K562 (cell line): ENCODE data around the gene XPNPEP1. TPM values are rescaled to one million over a fixed set of nuclear protein-coding genes. Genes with fewer than 3 reads are reported as not detected.
A peak's percentile ranks its signal among the peaks of the same experiment; 100 is the strongest.

ENCODE experiments used
- BMI1 ChIP-seq: fragments of 150-350 bp; IDR thresholded peaks from 2 replicates; pipeline ENCODE4 v1.6.1; 2014; ENCODE audit warnings: low read length
- CLOCK ChIP-seq: fragments of 250-450 bp; sonication (Bioruptor Pico); IDR thresholded peaks from 2 replicates; pipeline ENCODE4 v1.4.0; 2020; ENCODE audit warnings: mild to moderate bottlenecking, moderate library complexity, borderline replicate concordance
- FOXP1 ChIP-seq: sonication (generic); formaldehyde crosslinking; IDR thresholded peaks from 2 replicates; pipeline ENCODE4 v1.8.0; 2022; ENCODE audit warnings: mild to moderate bottlenecking, missing genetic modification reagents
- HDAC2 ChIP-seq: fragments of 450-650 bp; IDR thresholded peaks from 2 replicates; pipeline ENCODE4 v1.6.1; 2016; ENCODE audit warnings: mild to moderate bottlenecking
- HDAC6 ChIP-seq: IDR thresholded peaks from 2 replicates; pipeline ENCODE4 v1.6.1; 2012; ENCODE audit warnings: low read depth, mild to moderate bottlenecking, control low read depth, inconsistent platforms, low read length, moderate library complexity
- JUND ChIP-seq, 2 experiments: IDR thresholded peaks; 2 replicates in 1 of 2; 3 replicates in 1 of 2; pipeline ENCODE4 v1.6.1; 2011; ENCODE audit warnings: borderline replicate concordance in 2 of 2, low read depth in 2 of 2, low read length in 2 of 2, improper control_type of control experiment in 1 of 2, missing biosample characterization in 1 of 2, missing genetic modification characterization in 1 of 2, missing genetic modification reagents in 1 of 2
- KLF16 ChIP-seq: IDR thresholded peaks from 2 replicates; pipeline ENCODE4 v1.6.1; 2016; ENCODE audit warnings: antibody characterized with exemption
- MCM5 ChIP-seq: fragments of 450-650 bp; IDR thresholded peaks from 2 replicates; pipeline ENCODE4 v1.6.1; 2016; ENCODE audit warnings: low read depth
- MCM7 ChIP-seq, 2 experiments: fragments of 450-650 bp; IDR thresholded peaks; 2 replicates each; pipeline ENCODE4 v1.6.1; 2016 to 2018
- NFRKB ChIP-seq: fragments of 450-650 bp; IDR thresholded peaks from 2 replicates; pipeline ENCODE4 v1.6.1; 2016; ENCODE audit warnings: low read depth
- NFXL1 ChIP-seq: fragments of 450-650 bp; formaldehyde crosslinking; IDR thresholded peaks from 2 replicates; pipeline ENCODE4 v1.4.0; 2021; ENCODE audit warnings: mild to moderate bottlenecking
- POLR2A ChIP-seq: fragments of 450-650 bp; conservative IDR thresholded peaks from 2 replicates; pipeline ENCODE4 v1.6.1; 2016
- PTTG1 ChIP-seq: fragments of 450-650 bp; IDR thresholded peaks from 2 replicates; pipeline ENCODE4 v1.6.1; 2016; ENCODE audit warnings: low read depth, mild to moderate bottlenecking, missing genetic modification characterization, missing compliant biosample characterization
- PYGO2 ChIP-seq: fragments of 450-650 bp; IDR thresholded peaks from 2 replicates; pipeline ENCODE4 v1.6.1; 2016; ENCODE audit warnings: mild to moderate bottlenecking, missing genetic modification characterization, moderate library complexity, missing compliant biosample characterization
- TFE3 ChIP-seq: fragments of 450-650 bp; formaldehyde crosslinking; IDR thresholded peaks from 2 replicates; pipeline ENCODE4 v1.4.0; 2020; ENCODE audit warnings: mild to moderate bottlenecking, mixed read lengths
- ZC3H4 ChIP-seq: sonication (generic); formaldehyde crosslinking; IDR thresholded peaks from 2 replicates; pipeline ENCODE4 v1.9.0; 2021; ENCODE audit warnings: missing genetic modification reagents, borderline replicate concordance
- ZNF740 ChIP-seq, 3 experiments: fragments of 200-800 bp in 1 of 3; sonication (Bioruptor generic) in 1 of 3; sonication (generic) in 1 of 3; formaldehyde crosslinking in 1 of 3; IDR thresholded peaks; 2 replicates each; pipeline versions ENCODE4 v1.6.1 to v1.8.0; 2016 to 2022; ENCODE audit warnings: mild to moderate bottlenecking in 2 of 3, missing compliant biosample characterization in 2 of 3, missing genetic modification characterization in 2 of 3, missing genetic modification reagents in 1 of 3
- polyA plus RNA-seq, 8 experiments: library from polyadenylated mRNA; depleted of rRNA in 4 of 8; stranded (reverse) in 5 of 8; unstranded in 3 of 8; fragments of >200 nt; fragmentation: Nextera tagmentation in 2 of 8; fragmentation: Illumina TruSeq in 1 of 8; extraction: Ambion mirVana in 2 of 8; extraction: Trizol in 1 of 8; gene quantifications; 2 replicates each; pipeline versions ENCODE4 v1.2.1 to v1.2.3, GENCODE V29; 2011 to 2014; ENCODE audit warnings: inconsistent platforms in 1 of 8, missing spikeins in 1 of 8
- total RNA-seq, 7 experiments: library from RNA; depleted of rRNA in 6 of 7; stranded (reverse); fragments of >200 nt in 6 of 7; fragmentation: Illumina TruSeq in 2 of 7; extraction: Trizol in 2 of 7; gene quantifications; 2 replicates each; pipeline versions ENCODE4 v1.2.1 to v1.2.3, GENCODE V29; 2011 to 2021; ENCODE audit warnings: low replicate concordance in 1 of 7
- TF ChIP-seq, protein P1 (sequence below): fragments of 450-650 bp; formaldehyde crosslinking; IDR thresholded peaks from 2 replicates; pipeline ENCODE4 v1.4.0; 2020; ENCODE audit warnings: mild to moderate bottlenecking, moderate library complexity

Gene XPNPEP1
- total and polyA plus RNA-seq, 9 of the 15 experiments (the other 6 are each of a cell fraction or from before 2014, with no cell fraction given): 24.2 to 93.5 (median 40.1) TPM

DNA sequence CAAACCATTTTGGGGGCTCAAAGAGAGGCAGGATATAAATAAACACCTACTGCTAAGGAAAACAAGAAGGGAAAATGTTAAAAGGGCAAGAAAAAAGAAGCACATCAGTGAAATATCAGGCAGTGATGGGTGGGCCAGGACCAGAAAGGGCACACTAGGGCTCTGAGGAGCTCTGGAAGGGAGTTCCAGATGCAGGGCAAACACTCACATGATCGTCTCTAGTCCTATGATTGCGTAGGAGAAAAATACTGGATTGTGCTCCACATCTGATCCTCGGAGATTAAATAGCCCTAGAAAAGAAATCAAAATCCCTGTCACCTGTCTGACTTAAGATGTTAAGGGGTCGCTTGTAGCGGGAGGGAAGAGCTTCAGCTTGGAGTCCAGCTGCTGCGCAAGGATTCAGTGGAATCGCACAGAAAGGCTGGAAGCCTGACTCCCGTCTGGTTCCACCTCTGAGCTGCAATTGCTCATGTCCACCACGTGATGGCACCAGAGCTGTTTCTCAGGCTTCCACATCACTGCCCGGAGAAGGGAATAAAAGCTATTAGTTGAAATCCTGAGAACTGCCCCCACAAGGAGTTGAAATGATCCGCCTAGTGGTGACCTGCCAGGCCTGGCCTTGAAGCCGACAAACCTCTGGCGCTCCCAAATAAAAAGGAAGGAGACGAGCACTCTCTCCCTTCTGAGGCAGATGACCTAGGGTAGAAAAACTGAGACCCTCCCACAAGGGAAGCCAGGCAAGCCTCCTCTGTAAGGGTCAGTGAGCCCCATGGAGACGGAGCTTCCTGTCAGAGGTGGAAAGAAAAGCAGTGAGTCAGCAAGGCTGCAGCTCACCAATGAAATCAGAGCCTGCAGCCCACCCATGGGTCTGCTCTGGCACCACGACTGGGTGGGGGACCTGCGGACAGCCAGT lies 39.2 kb downstream of the XPNPEP1 start (continued):
- TF ChIP-seq TFE3 (CRISPR knock-in tag) (peak; percentile 69), FOXP1 (no peak), MCM5 (no peak), BMI1 (no peak), NFRKB (no peak), PYGO2 (no peak), HDAC6 (no peak), ZC3H4 (CRISPR knock-in tag) (no peak), PTTG1 (tag) (no peak), HDAC2 (no peak), JUND (IDR thresholded peaks at IDR 0.05; ENCODE audit: borderline replicate concordance, low read depth, low read length) (0 out of 2 replicates have a peak, but pooled peaks have one; percentile 18), JUND (tag; IDR thresholded peaks at IDR 0.05; ENCODE audit: borderline replicate concordance, low read depth, low read length) (no peak; the same call in 2 of the 3 replicates), KLF16 (0 out of 2 replicates have a peak, but pooled peaks have one; percentile 19), NFXL1 (no peak), ZNF740 (CRISPR knock-in tag; IDR thresholded peaks at IDR 0.05) (no peak), ZNF740 (tag; IDR thresholded peaks at IDR 0.05) (no peak), POLR2A (no peak), MCM7 (IDR thresholded peaks at IDR 0.05) (no peak), CLOCK (CRISPR knock-in tag) (no peak)
- TF ChIP-seq, protein P1, sequence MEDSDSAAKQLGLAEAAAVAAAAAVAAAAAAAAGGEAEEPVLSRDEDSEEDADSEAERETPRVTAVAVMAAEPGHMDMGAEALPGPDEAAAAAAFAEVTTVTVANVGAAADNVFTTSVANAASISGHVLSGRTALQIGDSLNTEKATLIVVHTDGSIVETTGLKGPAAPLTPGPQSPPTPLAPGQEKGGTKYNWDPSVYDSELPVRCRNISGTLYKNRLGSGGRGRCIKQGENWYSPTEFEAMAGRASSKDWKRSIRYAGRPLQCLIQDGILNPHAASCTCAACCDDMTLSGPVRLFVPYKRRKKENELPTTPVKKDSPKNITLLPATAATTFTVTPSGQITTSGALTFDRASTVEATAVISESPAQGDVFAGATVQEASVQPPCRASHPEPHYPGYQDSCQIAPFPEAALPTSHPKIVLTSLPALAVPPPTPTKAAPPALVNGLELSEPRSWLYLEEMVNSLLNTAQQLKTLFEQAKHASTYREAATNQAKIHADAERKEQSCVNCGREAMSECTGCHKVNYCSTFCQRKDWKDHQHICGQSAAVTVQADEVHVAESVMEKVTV (CRISPR knock-in tag): peak; percentile 72
